Measurements from ENCODE around the gene SSX4.
"Not testable (repeated sequence)": the region's sequence is repeated elsewhere in the genome, so short reads cannot be mapped to it uniquely, and the experiment has no call there.

Gene SSX4

DNA sequence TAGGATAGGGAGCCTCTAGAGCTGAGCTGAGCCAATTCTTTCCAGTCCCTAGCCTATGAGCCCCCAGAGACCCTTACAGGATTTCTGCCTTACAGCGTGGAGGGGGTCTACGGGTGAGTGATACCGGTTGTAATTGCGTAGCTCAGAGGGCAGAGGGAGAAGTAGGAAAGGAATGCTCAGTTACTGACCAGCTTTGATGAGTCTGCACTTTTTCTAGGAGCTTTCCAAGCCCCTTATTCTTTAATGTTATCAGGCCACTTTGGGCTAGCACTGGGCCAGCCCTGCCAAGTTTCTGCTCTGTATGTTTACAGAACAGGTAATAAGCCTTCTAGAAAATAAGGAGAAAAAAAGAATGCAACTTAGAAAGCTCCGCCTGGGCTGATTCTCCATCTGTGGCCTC is 46.3 kb downstream of the SSX4 start:
- H3K4me1 ChIP-seq (ENCODE audit: control insufficient read depth, insufficient read depth, low read length); H3K9ac ChIP-seq (ENCODE audit: low read length); H3K4me3 ChIP-seq (ENCODE audit: low read depth, low read length); H3K27me3 ChIP-seq (ENCODE audit: control insufficient read depth, insufficient read depth, low read length); H3K27ac ChIP-seq (ENCODE audit: low read depth, low read length); H3K36me3 ChIP-seq (ENCODE audit: control insufficient read depth, insufficient read depth, low read length): not testable (repeated sequence)
- H3K9me3 ChIP-seq (ENCODE audit: control insufficient read depth, insufficient read depth, low read depth, low read length), result peaks cover 13% of the 10 kb centered on the region

DNA sequence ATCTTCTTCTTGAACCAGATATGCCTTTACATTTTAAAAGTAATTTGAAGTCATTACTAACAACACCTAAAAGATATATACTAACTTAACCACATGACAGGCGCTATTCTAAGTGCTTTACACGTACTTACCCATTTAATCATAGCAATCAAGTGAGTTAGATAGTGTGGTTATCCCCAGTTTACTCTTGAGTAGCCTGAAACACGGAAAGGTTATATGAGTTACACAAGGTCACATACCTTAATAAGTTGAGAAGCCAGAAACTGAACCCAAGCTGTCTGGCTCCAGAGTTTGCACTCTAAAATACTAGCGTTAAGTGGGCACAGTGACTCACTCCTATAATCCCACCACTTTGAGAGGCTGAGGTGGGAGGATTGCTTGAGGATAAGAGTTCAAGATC is 46.8 kb downstream of the SSX4 start:
- not testable (repeated sequence) for H3K36me3 ChIP-seq (ENCODE audit: control insufficient read depth, insufficient read depth, low read length); H3K4me3 ChIP-seq (ENCODE audit: low read depth, low read length); H3K27ac ChIP-seq (ENCODE audit: low read depth, low read length); H3K27me3 ChIP-seq (ENCODE audit: control insufficient read depth, insufficient read depth, low read length); H3K4me1 ChIP-seq (ENCODE audit: control insufficient read depth, insufficient read depth, low read length); H3K9ac ChIP-seq (ENCODE audit: low read length)
- peaks cover 13% of the 10 kb centered on the region for H3K9me3 ChIP-seq (ENCODE audit: control insufficient read depth, insufficient read depth, low read depth, low read length)

GRCh38 chrX:48433713-48434112 is 50.4 kb downstream of the SSX4 start:
- H3K4me3 ChIP-seq (ENCODE audit: low read depth, low read length), result peak overlapping the region; percentile 49; the same call in 1 of the 2 replicates
- peak overlapping the region; percentile 7 for H3K9ac ChIP-seq (ENCODE audit: low read length)

More at GRCh38 chrX:48433713-48434112, 50.4 kb downstream of the SSX4 start:
- not testable (repeated sequence) for H3K27me3 ChIP-seq (ENCODE audit: control insufficient read depth, insufficient read depth, low read length); H3K4me1 ChIP-seq (ENCODE audit: control insufficient read depth, insufficient read depth, low read length); H3K36me3 ChIP-seq (ENCODE audit: control insufficient read depth, insufficient read depth, low read length); H3K27ac ChIP-seq (ENCODE audit: low read depth, low read length)
- H3K9me3 ChIP-seq (ENCODE audit: control insufficient read depth, insufficient read depth, low read depth, low read length), result peaks cover 13% of the 10 kb centered on the region

Data from HUES6 (cell line).